Endodermal cell (in vitro differentiated cells): Measurements from ENCODE around the gene HAUS7. TPM values are rescaled to one million over a fixed set of nuclear protein-coding genes. Genes with fewer than 3 reads are reported as not detected.

ENCODE experiments used
- DNase-seq: peaks from one replicate; pipeline ENCODE4 v3.0.0-alpha.2; 2017
- H3K27ac ChIP-seq: 2 replicates; pipeline ENCODE4 v1.5.1; 2013; ENCODE audit warnings: mild to moderate bottlenecking, low read depth, low read length, moderate library complexity
- H3K27me3 ChIP-seq: 2 replicates; pipeline ENCODE4 v1.6.1; 2013; ENCODE audit warnings: mild to moderate bottlenecking, low read length, moderate library complexity; ENCODE audit not compliant: insufficient read depth, control insufficient read depth, poor library complexity, severe bottlenecking
- H3K36me3 ChIP-seq: 2 replicates; pipeline ENCODE4 v1.7.0; 2013; ENCODE audit warnings: mild to moderate bottlenecking, low read length, moderate library complexity; ENCODE audit not compliant: control insufficient read depth, insufficient read depth
- H3K4me1 ChIP-seq: one replicate; pipeline ENCODE4 v1.7.0; 2013; ENCODE audit warnings: low read length; ENCODE audit not compliant: control insufficient read depth, insufficient read depth
- H3K4me3 ChIP-seq: 2 replicates; pipeline ENCODE4 v1.5.1; 2013; ENCODE audit warnings: mild to moderate bottlenecking, low read length, moderate library complexity
- H3K9ac ChIP-seq: 2 replicates; pipeline ENCODE4 v1.6.1; 2013; ENCODE audit warnings: mild to moderate bottlenecking, low read length, moderate library complexity; ENCODE audit not compliant: poor library complexity, severe bottlenecking; ENCODE audit errors: extremely low read depth
- H3K9me3 ChIP-seq: 2 replicates; pipeline ENCODE4 v1.6.1; 2013; ENCODE audit warnings: mild to moderate bottlenecking, low read length, moderate library complexity; ENCODE audit not compliant: control insufficient read depth
- H3K27ac Mint-ChIP-seq: 2 replicates; pipeline ENCODE4 v1.8.0; 2020; ENCODE audit warnings: mixed read lengths
- H3K27me3 Mint-ChIP-seq: 2 replicates; pipeline ENCODE4 v1.8.0; 2021; ENCODE audit warnings: mild to moderate bottlenecking, mixed read lengths; ENCODE audit not compliant: insufficient read depth
- H3K36me3 Mint-ChIP-seq: 2 replicates; pipeline ENCODE4 v1.8.0; 2020; ENCODE audit warnings: low read depth, mixed read lengths
- H3K4me1 Mint-ChIP-seq: 2 replicates; pipeline ENCODE4 v1.8.0; 2020; ENCODE audit warnings: mixed read lengths
- H3K4me3 Mint-ChIP-seq: 2 replicates; pipeline ENCODE4 v1.8.0; 2020; ENCODE audit warnings: mild to moderate bottlenecking, moderate library complexity, mixed read lengths
- H3K9me3 Mint-ChIP-seq: 2 replicates; pipeline ENCODE4 v1.8.0; 2020; ENCODE audit warnings: mild to moderate bottlenecking, mixed read lengths
- CTCF ChIP-seq: fragments of 200-600 bp; sonication (generic); conservative IDR thresholded peaks from 2 replicates; pipeline ENCODE4 v1.5.0; 2021; ENCODE audit warnings: antibody characterized with exemption, mild to moderate bottlenecking
- WGBS, 2 experiments: methylation state at CpG; one replicate each; pipeline versions ENCODE4 v1.1.5 to v1.1.7; 2013; ENCODE audit warnings: missing lambda C conversion rate in 2 of 2, mixed read lengths in 1 of 2; ENCODE audit not compliant: insufficient coverage in 1 of 2, insufficient read length in 1 of 2; 5-methylcytosine and 5-hydroxymethylcytosine counted together
- total RNA-seq, 2 donors: library from RNA; stranded (reverse); fragmentation: NEBNext Ultra II Directional in 1 of 2; extraction: Animal tissue kit (Norgen Biotek cat#: 25700) in 1 of 2; gene quantifications; 2 replicates in 1 of 2; 3 replicates in 1 of 2; pipeline ENCODE4 v1.2.1, GENCODE V29; 2021

Gene HAUS7
- total RNA-seq, 2 donors from 2014 or later: 28.7 to 30.9 TPM

GRCh38 chrX:153459986-153460385 is 10.4 kb downstream of the HAUS7 start:
- H3K4me3 Mint-ChIP-seq: no peak overlapping the region
- H3K27ac ChIP-seq: no peak overlapping the region

GRCh38 chrX:153458476-153458875 is 11.9 kb downstream of the HAUS7 start:
- WGBS, 2 experiments: 90% methylated on average over 2 to 3 of the region's 4 CpGs
- no peak overlapping the region for H3K4me3 ChIP-seq

More at GRCh38 chrX:153459986-153460385, 10.4 kb downstream of the HAUS7 start:
- 98 to 100% methylated on average over 3 to 4 of the region's 4 CpGs for WGBS, 2 experiments
- Histone ChIP-seq H3K4me1 (no peaks in the 10 kb centered on the region), H3K36me3 (no peaks in the 10 kb centered on the region), H3K27me3 (no peaks in the 10 kb centered on the region), H3K4me3 (no peak overlapping the region), H3K9ac (no peak overlapping the region), H3K9me3 (no peaks in the 10 kb centered on the region)
- peaks cover 6% of the 10 kb centered on the region for H3K36me3 Mint-ChIP-seq
- no peak for DNase-seq
- H3K27me3 Mint-ChIP-seq: no peaks in the 10 kb centered on the region
- no peak for TF ChIP-seq CTCF
- peak overlapping the region; percentile 53 for H3K27ac Mint-ChIP-seq
- peaks cover 77% of the 10 kb centered on the region for H3K9me3 Mint-ChIP-seq
- no peaks in the 10 kb centered on the region for H3K4me1 Mint-ChIP-seq

GRCh38 chrX:153457827-153458466 is 12.4 kb downstream of the HAUS7 start:
- TF ChIP-seq CTCF: no peak
- Histone ChIP-seq H3K4me3 (no peak overlapping the region), H3K4me1 (no peaks in the 10 kb centered on the region), H3K9ac (no peak overlapping the region), H3K27ac (no peak overlapping the region), H3K27me3 (no peaks in the 10 kb centered on the region), H3K9me3 (no peaks in the 10 kb centered on the region), H3K36me3 (no peaks in the 10 kb centered on the region)
- Mint-ChIP-seq H3K27ac (no peak overlapping the region), H3K4me3 (no peak overlapping the region), H3K4me1 (no peaks in the 10 kb centered on the region), H3K9me3 (peaks cover 71% of the 10 kb centered on the region), H3K27me3 (no peaks in the 10 kb centered on the region), H3K36me3 (peaks cover 4% of the 10 kb centered on the region)
- WGBS, 2 experiments: 90 to 96% methylated on average over 7 to 16 of the region's 17 CpGs
- no peak for DNase-seq

More at GRCh38 chrX:153458476-153458875, 11.9 kb downstream of the HAUS7 start:
- Mint-ChIP-seq H3K27ac (no peak overlapping the region), H3K36me3 (peaks cover 4% of the 10 kb centered on the region), H3K27me3 (no peaks in the 10 kb centered on the region), H3K4me3 (no peak overlapping the region), H3K4me1 (no peaks in the 10 kb centered on the region), H3K9me3 (peaks cover 71% of the 10 kb centered on the region)
- DNase-seq: no peak
- Histone ChIP-seq H3K9me3 (no peaks in the 10 kb centered on the region), H3K27me3 (no peaks in the 10 kb centered on the region), H3K9ac (no peak overlapping the region), H3K27ac (no peak overlapping the region), H3K36me3 (no peaks in the 10 kb centered on the region), H3K4me1 (no peaks in the 10 kb centered on the region)
- no peak for TF ChIP-seq CTCF
